T-cell (primary cell): ENCODE results near the gene DMRTB1. TPM values are rescaled to one million over a fixed set of nuclear protein-coding genes. Genes with fewer than 3 reads are reported as not detected.

Source experiments
- ATAC-seq, 4 experiments: fragments of 200-7000 bp in 3 of 4; fragments of 150-1000 bp in 1 of 4; cut with Tn5 transposase; replicated peaks in 1 of 4; 1 replicate in 3 of 4; 2 replicates in 1 of 4; pipeline ENCODE4 v1.10.0; 2021; ENCODE audit warnings: moderate library complexity in 3 of 4, mild to moderate bottlenecking in 2 of 4, moderate number of reproducible peaks in 1 of 4
- CTCF ChIA-PET, 2 donors: fragments of 300-600 bp; sonication (Branson Sonifier 250); formaldehyde crosslinking; loops; one replicate each; lab custom pipeline; 2022; ENCODE audit warnings: antibody characterized with exemption in 2 of 2; lab: Charles Lee
- POLR2A ChIA-PET, 2 donors: fragments of 300-600 bp; sonication (Branson Sonifier 250); formaldehyde crosslinking; loops; one replicate each; lab custom pipeline; 2022; ENCODE audit warnings: antibody characterized with exemption in 2 of 2; lab: Charles Lee
- DNase-seq, 35 experiments: peaks; one replicate each; pipeline versions ENCODE4 v3.0.0 to v3.0.0-alpha.2; 2013 to 2023
- H3K27ac ChIP-seq: one replicate; pipeline ENCODE4 v1.5.1; 2013; ENCODE audit warnings: low read length
- H3K27me3 ChIP-seq, 2 experiments: replicated peaks in 1 of 2; 1 replicate in 1 of 2; 2 replicates in 1 of 2; pipeline versions ENCODE4 v1.6.1 to v1.7.0; 2013; ENCODE audit warnings: low read length in 1 of 2, mixed read lengths in 1 of 2; ENCODE audit not compliant: control insufficient read depth in 2 of 2, insufficient read depth in 2 of 2; ENCODE audit errors: extremely low read depth in 1 of 2
- H3K36me3 ChIP-seq, 2 donors: 1 replicate in 1 of 2; 2 replicates in 1 of 2; pipeline versions ENCODE4 v1.6.1 to v1.7.0; 2013; ENCODE audit warnings: low read length in 1 of 2; ENCODE audit not compliant: control insufficient read depth in 2 of 2, insufficient read depth in 1 of 2; ENCODE audit errors: extremely low read depth in 1 of 2
- H3K4me1 ChIP-seq, 2 experiments: 1 replicate in 1 of 2; 2 replicates in 1 of 2; pipeline versions ENCODE4 v1.6.1 to v1.7.0; 2013; ENCODE audit warnings: low read length in 2 of 2, mixed read lengths in 1 of 2; ENCODE audit not compliant: insufficient read depth in 2 of 2, control insufficient read depth in 1 of 2; ENCODE audit errors: extremely low read depth in 1 of 2
- H3K4me3 ChIP-seq, 2 donors: 1 replicate in 1 of 2; 2 replicates in 1 of 2; pipeline versions ENCODE4 v1.5.1 to v1.7.0; 2013; ENCODE audit warnings: mild to moderate bottlenecking in 2 of 2, low read length in 1 of 2, moderate library complexity in 1 of 2; ENCODE audit not compliant: control insufficient read depth in 1 of 2; ENCODE audit errors: extremely low read depth in 1 of 2
- H3K9me3 ChIP-seq: 2 replicates; pipeline ENCODE4 v1.7.0; 2013
- H3K27ac Mint-ChIP-seq, 2 donors: one replicate each; pipeline ENCODE4 v1.8.0; 2020 to 2021; ENCODE audit warnings: mild to moderate bottlenecking in 2 of 2, mixed read lengths in 2 of 2
- H3K27me3 Mint-ChIP-seq, 2 donors: one replicate each; pipeline ENCODE4 v1.8.0; 2021 to 2022; ENCODE audit warnings: mixed read lengths in 2 of 2
- H3K36me3 Mint-ChIP-seq: one replicate; pipeline ENCODE4 v1.8.0; 2021; ENCODE audit warnings: mixed read lengths
- H3K4me1 Mint-ChIP-seq, 3 donors: one replicate each; pipeline ENCODE4 v1.8.0; 2020 to 2022; ENCODE audit warnings: mixed read lengths in 3 of 3, mild to moderate bottlenecking in 1 of 3
- H3K4me3 Mint-ChIP-seq, 3 donors: one replicate each; pipeline ENCODE4 v1.8.0; 2020 to 2022; ENCODE audit warnings: mild to moderate bottlenecking in 3 of 3, mixed read lengths in 3 of 3, moderate library complexity in 3 of 3
- H3K9me3 Mint-ChIP-seq, 3 donors: one replicate each; pipeline ENCODE4 v1.8.0; 2020 to 2022; ENCODE audit warnings: mixed read lengths in 3 of 3
- WGBS: methylation state at CpG from one replicate; pipeline ENCODE4 v1.1.5; 2013; ENCODE audit warnings: missing lambda C conversion rate; ENCODE audit not compliant: insufficient coverage; 5-methylcytosine and 5-hydroxymethylcytosine counted together
- total RNA-seq, 35 experiments: library from RNA in 6 of 35; stranded (reverse) in 6 of 35; fragments of 120-200 nt in 1 of 35; gene quantifications; one replicate each; pipeline versions ENCODE4 v1.2.1 to v1.2.4 and lab custom pipeline; 2013 to 2026

Gene DMRTB1
- total RNA-seq, 5 donors from 2014 or later (not counting 1 experiment from before 2014, with no cell fraction given), result not detected

- Mint-ChIP-seq H3K27ac (no peak overlapping the region), H3K4me3 (no peak overlapping the region)
- ATAC-seq, result no peak
These were observed 49.1 kb downstream of the DMRTB1 start for GRCh38 chr1:53508056-53508990.

GRCh38 chr1:53508991-53509666, 49.9 kb downstream of the DMRTB1 start:
- CTCF ChIA-PET, result no interaction called here
- no peaks in the 10 kb centered on the region for H3K36me3 ChIP-seq
- Mint-ChIP-seq H3K4me3 (no peak overlapping the region), H3K27me3 (no peaks in the 10 kb centered on the region), H3K4me1 (no peaks in the 10 kb centered on the region), H3K27ac (no peak overlapping the region), H3K9me3 (no peaks in the 10 kb centered on the region), H3K36me3 (no peaks in the 10 kb centered on the region)
- H3K4me3 ChIP-seq, result no peak overlapping the region
- H3K27ac ChIP-seq, result no peak overlapping the region
- DNase-seq, result peak in 1 of 35 experiments; percentile 14
- WGBS, result 49% methylated on average over 20 of the region's 23 CpGs
- H3K27me3 ChIP-seq, result peaks cover 0 to 11% of the 10 kb centered on the region in 2 experiments
- no peaks in the 10 kb centered on the region for H3K9me3 ChIP-seq
- POLR2A ChIA-PET, result no interaction called here
- no peak for ATAC-seq
- peaks cover 0 to 3% of the 10 kb centered on the region in 2 experiments for H3K4me1 ChIP-seq

More at GRCh38 chr1:53508056-53508990, 49.1 kb downstream of the DMRTB1 start:
- Mint-ChIP-seq H3K9me3 (no peaks in the 10 kb centered on the region), H3K27me3 (no peaks in the 10 kb centered on the region), H3K4me1 (no peaks in the 10 kb centered on the region), H3K36me3 (no peaks in the 10 kb centered on the region)
- H3K4me1 ChIP-seq, result peaks cover 0 to 3% of the 10 kb centered on the region in 2 experiments
- ChIA-PET POLR2A (no interaction called here), CTCF (no interaction called here)
- no peak overlapping the region for H3K4me3 ChIP-seq
- H3K9me3 ChIP-seq, result no peaks in the 10 kb centered on the region
- H3K36me3 ChIP-seq, result no peaks in the 10 kb centered on the region
- 89% methylated on average over 17 of the region's 22 CpGs for WGBS
- peaks cover 0 to 7% of the 10 kb centered on the region in 2 experiments for H3K27me3 ChIP-seq
- no peak for DNase-seq
- no peak overlapping the region for H3K27ac ChIP-seq

DNA sequence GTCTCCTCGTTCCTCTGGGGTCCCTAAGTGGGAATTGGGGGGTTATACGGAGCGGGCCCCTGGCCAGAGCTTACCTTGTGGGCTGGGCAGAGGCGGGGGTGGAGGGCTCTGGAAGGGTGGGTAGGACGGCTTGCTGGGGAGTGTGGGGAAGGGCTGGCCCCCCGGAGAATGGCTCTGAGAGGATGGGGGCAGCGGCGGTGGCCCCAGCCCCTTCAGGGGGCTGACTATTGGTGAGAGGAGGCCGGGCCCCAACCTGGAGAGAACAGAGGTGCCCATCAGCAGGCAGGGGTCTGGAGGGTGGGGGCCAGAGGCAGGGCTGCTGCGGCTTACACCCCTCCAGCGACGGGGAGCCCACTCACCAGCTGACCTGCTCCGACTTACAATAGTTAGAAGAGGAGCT, 50.6 kb downstream of the DMRTB1 start:
- ATAC-seq, result no peak
- no peaks in the 10 kb centered on the region for H3K27me3 Mint-ChIP-seq

DNA sequence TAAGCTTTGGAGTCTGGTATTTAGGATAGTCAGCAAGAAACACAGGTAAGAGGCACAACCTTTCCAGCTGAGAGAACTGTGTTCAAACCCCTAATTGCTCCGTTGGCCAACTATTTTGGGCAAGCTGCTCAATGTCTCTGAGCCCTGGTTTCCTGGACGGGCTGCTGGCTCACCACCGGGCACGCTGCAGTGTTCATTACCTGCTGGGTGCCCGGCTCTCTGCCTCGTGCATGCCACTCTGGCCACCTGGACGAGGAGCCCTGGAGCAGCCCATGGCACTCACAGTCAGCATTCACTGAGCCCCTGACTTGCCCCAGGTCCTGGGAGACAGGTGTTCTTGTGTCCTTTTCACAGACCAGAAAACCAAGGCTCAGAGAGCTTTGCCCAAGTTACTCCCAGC, 51.0 kb downstream of the DMRTB1 start:
- Mint-ChIP-seq H3K27me3 (no peaks in the 10 kb centered on the region), H3K9me3 (no peaks in the 10 kb centered on the region), H3K4me3 (no peak overlapping the region), H3K4me1 (no peaks in the 10 kb centered on the region), H3K27ac (no peak overlapping the region), H3K36me3 (no peaks in the 10 kb centered on the region)
- Histone ChIP-seq H3K36me3 (no peaks in the 10 kb centered on the region), H3K27ac (no peak overlapping the region), H3K9me3 (no peaks in the 10 kb centered on the region), H3K4me3 (no peak overlapping the region), H3K4me1 (peaks cover 0 to 3% of the 10 kb centered on the region in 2 experiments), H3K27me3 (peaks cover 0 to 16% of the 10 kb centered on the region in 2 experiments)
- no peak for DNase-seq
- WGBS, result 84% methylated on average over 7 of the region's 7 CpGs
- ChIA-PET POLR2A (no interaction called here), CTCF (no interaction called here)
- no peak for ATAC-seq

More for the DNA sequence above, 50.6 kb downstream of the DMRTB1 start:
- WGBS, result 92% methylated on average over 8 of the region's 13 CpGs
- H3K36me3 ChIP-seq, result no peaks in the 10 kb centered on the region
- CTCF ChIA-PET, result no interaction called here
- H3K9me3 ChIP-seq, result no peaks in the 10 kb centered on the region
- no peak for DNase-seq
- no peaks in the 10 kb centered on the region for H3K36me3 Mint-ChIP-seq
- H3K9me3 Mint-ChIP-seq, result no peaks in the 10 kb centered on the region
- no peak overlapping the region for H3K27ac Mint-ChIP-seq
- peaks cover 0 to 3% of the 10 kb centered on the region in 2 experiments for H3K4me1 ChIP-seq
- H3K27ac ChIP-seq, result no peak overlapping the region
- H3K4me3 ChIP-seq, result no peak overlapping the region
- POLR2A ChIA-PET, result no interaction called here
- peaks cover 0 to 15% of the 10 kb centered on the region in 2 experiments for H3K27me3 ChIP-seq
- no peak overlapping the region for H3K4me3 Mint-ChIP-seq
- H3K4me1 Mint-ChIP-seq, result no peaks in the 10 kb centered on the region

- WGBS, result 90% methylated on average over 8 of the region's 13 CpGs
- Mint-ChIP-seq H3K27me3 (no peaks in the 10 kb centered on the region), H3K27ac (no peak overlapping the region), H3K4me1 (no peaks in the 10 kb centered on the region), H3K9me3 (no peaks in the 10 kb centered on the region), H3K4me3 (no peak overlapping the region), H3K36me3 (no peaks in the 10 kb centered on the region)
- ChIA-PET CTCF (no interaction called here), POLR2A (no interaction called here)
- DNase-seq (no peak), ATAC-seq (no peak)
- peaks cover 0 to 3% of the 10 kb centered on the region in 2 experiments for H3K4me1 ChIP-seq
- peaks cover 0 to 16% of the 10 kb centered on the region in 2 experiments for H3K27me3 ChIP-seq
- H3K4me3 ChIP-seq, result no peak overlapping the region
- H3K27ac ChIP-seq, result no peak overlapping the region
- no peaks in the 10 kb centered on the region for H3K36me3 ChIP-seq
- no peaks in the 10 kb centered on the region for H3K9me3 ChIP-seq
These were observed 52.2 kb downstream of the DMRTB1 start for GRCh38 chr1:53511323-53511932.
